ENCODE data around the gene SOX11. TPM values are rescaled to one million over a fixed set of nuclear protein-coding genes. Genes with fewer than 3 reads are reported as not detected.

Gene SOX11
- total RNA-seq, 1 donor from 2014 or later = 576 TPM

- TF ChIP-seq CTCF (IDR thresholded peaks at IDR 0.05; ENCODE audit: partially characterized antibody, unreplicated experiment) = no peak
Observed at GRCh38 chr2:5735521-5735861, 43.3 kb downstream of the SOX11 start.

GRCh38 chr2:5736050-5736449, 43.9 kb downstream of the SOX11 start:
- Mint-ChIP-seq H3K4me1 (ENCODE audit: low read depth, unreplicated experiment) (peaks cover 6% of the 10 kb centered on the region), H3K36me3 (ENCODE audit: unreplicated experiment) (peaks cover 6% of the 10 kb centered on the region), H3K27ac (ENCODE audit: unreplicated experiment) (peak overlapping the region; percentile 23), H3K4me3 (ENCODE audit: unreplicated experiment) (no peak overlapping the region), H3K9me3 (ENCODE audit: unreplicated experiment) (peaks cover 4% of the 10 kb centered on the region), H3K27me3 (ENCODE audit: unreplicated experiment) (no peaks in the 10 kb centered on the region)
- no peak for TF ChIP-seq CTCF (IDR thresholded peaks at IDR 0.05; ENCODE audit: partially characterized antibody, unreplicated experiment)
- no peak for DNase-seq

More at GRCh38 chr2:5735521-5735861, 43.3 kb downstream of the SOX11 start:
- H3K4me1 Mint-ChIP-seq (ENCODE audit: low read depth, unreplicated experiment) = peaks cover 6% of the 10 kb centered on the region
- H3K9me3 Mint-ChIP-seq (ENCODE audit: unreplicated experiment) = peaks cover 4% of the 10 kb centered on the region
- peaks cover 6% of the 10 kb centered on the region for H3K36me3 Mint-ChIP-seq (ENCODE audit: unreplicated experiment)
- H3K27me3 Mint-ChIP-seq (ENCODE audit: unreplicated experiment) = no peaks in the 10 kb centered on the region
- DNase-seq = no peak
- H3K27ac Mint-ChIP-seq (ENCODE audit: unreplicated experiment) = peak overlapping the region; percentile 23
- H3K4me3 Mint-ChIP-seq (ENCODE audit: unreplicated experiment) = no peak overlapping the region

GRCh38 chr2:5736886-5737285, 44.7 kb downstream of the SOX11 start:
- H3K4me1 Mint-ChIP-seq (ENCODE audit: low read depth, unreplicated experiment) = peaks cover 6% of the 10 kb centered on the region
- H3K27me3 Mint-ChIP-seq (ENCODE audit: unreplicated experiment) = no peaks in the 10 kb centered on the region
- peaks cover 6% of the 10 kb centered on the region for H3K36me3 Mint-ChIP-seq (ENCODE audit: unreplicated experiment)
- H3K27ac Mint-ChIP-seq (ENCODE audit: unreplicated experiment) = no peak overlapping the region
- no peak overlapping the region for H3K4me3 Mint-ChIP-seq (ENCODE audit: unreplicated experiment)
- H3K9me3 Mint-ChIP-seq (ENCODE audit: unreplicated experiment) = peaks cover 4% of the 10 kb centered on the region
- no peak for DNase-seq
- no peak for TF ChIP-seq CTCF (IDR thresholded peaks at IDR 0.05; ENCODE audit: partially characterized antibody, unreplicated experiment)

GRCh38 chr2:5740053-5740452, 47.9 kb downstream of the SOX11 start:
- no peak for DNase-seq
- no peak for TF ChIP-seq CTCF (IDR thresholded peaks at IDR 0.05; ENCODE audit: partially characterized antibody, unreplicated experiment)
- Mint-ChIP-seq H3K4me1 (ENCODE audit: low read depth, unreplicated experiment) (peaks cover 6% of the 10 kb centered on the region), H3K36me3 (ENCODE audit: unreplicated experiment) (no peaks in the 10 kb centered on the region), H3K9me3 (ENCODE audit: unreplicated experiment) (peaks cover 3% of the 10 kb centered on the region), H3K27me3 (ENCODE audit: unreplicated experiment) (no peaks in the 10 kb centered on the region), H3K4me3 (ENCODE audit: unreplicated experiment) (no peak overlapping the region), H3K27ac (ENCODE audit: unreplicated experiment) (no peak overlapping the region)

GRCh38 chr2:5740817-5741216, 48.6 kb downstream of the SOX11 start:
- no peak for TF ChIP-seq CTCF (IDR thresholded peaks at IDR 0.05; ENCODE audit: partially characterized antibody, unreplicated experiment)
- no peak for DNase-seq
- no peak overlapping the region for H3K4me3 Mint-ChIP-seq (ENCODE audit: unreplicated experiment)
- H3K27ac Mint-ChIP-seq (ENCODE audit: unreplicated experiment) = no peak overlapping the region
- H3K36me3 Mint-ChIP-seq (ENCODE audit: unreplicated experiment) = no peaks in the 10 kb centered on the region
- H3K27me3 Mint-ChIP-seq (ENCODE audit: unreplicated experiment) = no peaks in the 10 kb centered on the region
- H3K4me1 Mint-ChIP-seq (ENCODE audit: low read depth, unreplicated experiment) = peaks cover 4% of the 10 kb centered on the region
- H3K9me3 Mint-ChIP-seq (ENCODE audit: unreplicated experiment) = peaks cover 3% of the 10 kb centered on the region

All from glutamatergic neuron (in vitro differentiated cells).